Measurements from ENCODE around the gene SLC1A7.

The SLC1A7 gene

GRCh38 chr1:53129891-53130597 is 12.4 kb downstream of the SLC1A7 start:
- Histone ChIP-seq H2AFZ (ENCODE audit: low read length) (no peak overlapping the region), H3K4me2 (ENCODE audit: low read depth, low read length, poor library complexity, severe bottlenecking) (no peak overlapping the region), H3K4me1 (ENCODE audit: insufficient read depth, low read length, poor library complexity, severe bottlenecking) (no peaks in the 10 kb centered on the region), H3K9me3 (ENCODE audit: insufficient read depth, low read depth, low read length) (no peaks in the 10 kb centered on the region), H3K27me3 (ENCODE audit: insufficient read depth, low read length, poor library complexity, severe bottlenecking) (no peaks in the 10 kb centered on the region), H3K9me2 (replicated peaks; ENCODE audit: low read depth, low read length) (no peaks in the 10 kb centered on the region), H3F3A (ENCODE audit: low read depth) (no peaks in the 10 kb centered on the region), H4K20me1 (ENCODE audit: insufficient read depth, low read length, poor library complexity, severe bottlenecking) (no peaks in the 10 kb centered on the region), H3K4me3 (ENCODE audit: low read length, poor library complexity, severe bottlenecking) (no peak overlapping the region), H3K9ac (ENCODE audit: low read depth, low read length, poor library complexity, severe bottlenecking) (no peak overlapping the region), H3K36me3 (ENCODE audit: insufficient read depth, low read length) (no peaks in the 10 kb centered on the region), H3K79me2 (ENCODE audit: insufficient read depth, low read length) (no peaks in the 10 kb centered on the region)
- TF ChIP-seq CTCF (conservative IDR thresholded peaks at IDR 0.05; ENCODE audit: low read length) (no peak), EZH2phosphoT487 (IDR thresholded peaks at IDR 0.05; ENCODE audit: borderline replicate concordance) (no peak)

GRCh38 chr1:53128401-53128800 is 14.0 kb downstream of the SLC1A7 start:
- Histone ChIP-seq H3K9me3 (ENCODE audit: insufficient read depth, low read depth, low read length) (no peaks in the 10 kb centered on the region), H3K4me1 (ENCODE audit: insufficient read depth, low read length, poor library complexity, severe bottlenecking) (no peaks in the 10 kb centered on the region), H3K27me3 (ENCODE audit: insufficient read depth, low read length, poor library complexity, severe bottlenecking) (no peaks in the 10 kb centered on the region), H4K20me1 (ENCODE audit: insufficient read depth, low read length, poor library complexity, severe bottlenecking) (no peaks in the 10 kb centered on the region), H3K9ac (ENCODE audit: low read depth, low read length, poor library complexity, severe bottlenecking) (no peak overlapping the region), H3F3A (ENCODE audit: low read depth) (no peaks in the 10 kb centered on the region), H2AFZ (ENCODE audit: low read length) (no peak overlapping the region), H3K9me2 (replicated peaks; ENCODE audit: low read depth, low read length) (no peaks in the 10 kb centered on the region), H3K4me2 (ENCODE audit: low read depth, low read length, poor library complexity, severe bottlenecking) (no peak overlapping the region), H3K36me3 (ENCODE audit: insufficient read depth, low read length) (no peaks in the 10 kb centered on the region), H3K79me2 (ENCODE audit: insufficient read depth, low read length) (no peaks in the 10 kb centered on the region), H3K4me3 (ENCODE audit: low read length, poor library complexity, severe bottlenecking) (no peak overlapping the region)
- TF ChIP-seq CTCF (conservative IDR thresholded peaks at IDR 0.05; ENCODE audit: low read length) (no peak), EZH2phosphoT487 (IDR thresholded peaks at IDR 0.05; ENCODE audit: borderline replicate concordance) (no peak)

- Histone ChIP-seq H3K36me3 (ENCODE audit: insufficient read depth, low read length) (no peaks in the 10 kb centered on the region), H3K9ac (ENCODE audit: low read depth, low read length, poor library complexity, severe bottlenecking) (no peak overlapping the region), H3F3A (ENCODE audit: low read depth) (no peaks in the 10 kb centered on the region), H2AFZ (ENCODE audit: low read length) (no peak overlapping the region), H3K4me3 (ENCODE audit: low read length, poor library complexity, severe bottlenecking) (no peak overlapping the region), H3K4me1 (ENCODE audit: insufficient read depth, low read length, poor library complexity, severe bottlenecking) (no peaks in the 10 kb centered on the region), H4K20me1 (ENCODE audit: insufficient read depth, low read length, poor library complexity, severe bottlenecking) (no peaks in the 10 kb centered on the region), H3K4me2 (ENCODE audit: low read depth, low read length, poor library complexity, severe bottlenecking) (no peak overlapping the region), H3K9me2 (replicated peaks; ENCODE audit: low read depth, low read length) (no peaks in the 10 kb centered on the region), H3K79me2 (ENCODE audit: insufficient read depth, low read length) (no peaks in the 10 kb centered on the region), H3K9me3 (ENCODE audit: insufficient read depth, low read depth, low read length) (no peaks in the 10 kb centered on the region), H3K27me3 (ENCODE audit: insufficient read depth, low read length, poor library complexity, severe bottlenecking) (no peaks in the 10 kb centered on the region)
- TF ChIP-seq CTCF (conservative IDR thresholded peaks at IDR 0.05; ENCODE audit: low read length) (no peak), EZH2phosphoT487 (IDR thresholded peaks at IDR 0.05; ENCODE audit: borderline replicate concordance) (no peak)
Observed at GRCh38 chr1:53127546-53127945, 14.9 kb downstream of the SLC1A7 start.
